ENCODE measurements around the gene IER3.

The IER3 gene

GRCh38 chr6:30744054-30744805 is at the start of gene IER3:
TSS of gene IER3 (minus strand) at chr6:30744547. CDS start at chr6:30744518, 29 bp downstream.
- in situ Hi-C loops (cut with MboI; ENCODE audit: low sequenced_read_pairs) = no loop called here

DNA sequence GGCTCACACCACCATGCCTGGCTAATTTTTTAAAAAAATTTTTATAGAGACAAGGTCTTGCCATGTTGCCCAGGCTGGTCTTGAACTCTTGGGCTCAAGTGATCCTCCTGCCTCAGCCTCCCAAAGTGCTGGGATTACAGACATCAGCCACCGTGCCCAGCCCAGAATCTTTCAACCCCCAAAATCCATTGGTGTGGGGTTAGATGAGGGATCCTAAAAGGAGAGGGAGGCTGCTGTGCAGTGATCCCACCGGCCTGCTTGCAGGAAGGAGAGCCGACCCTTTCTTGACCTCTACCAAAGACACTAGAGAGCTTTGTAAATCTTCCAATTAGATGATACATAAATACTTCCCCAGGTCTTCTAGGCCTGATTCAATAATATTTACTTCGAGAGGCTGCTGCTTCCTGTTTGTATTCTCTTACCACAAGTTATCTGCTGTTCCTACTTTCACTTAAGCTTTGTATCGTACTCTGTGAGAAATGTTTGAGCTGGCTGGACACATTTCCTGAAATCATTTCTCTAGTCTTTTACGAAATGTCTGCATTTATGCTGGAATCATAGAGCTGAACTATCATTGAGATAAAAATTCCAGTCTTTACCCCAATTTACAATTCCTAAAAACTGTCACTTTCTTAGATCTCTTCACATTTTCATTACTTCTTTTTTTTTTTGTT is 49.3 kb upstream of the IER3 start:
- in situ Hi-C loops (cut with MboI; ENCODE audit: low sequenced_read_pairs) = no loop called here

DNA sequence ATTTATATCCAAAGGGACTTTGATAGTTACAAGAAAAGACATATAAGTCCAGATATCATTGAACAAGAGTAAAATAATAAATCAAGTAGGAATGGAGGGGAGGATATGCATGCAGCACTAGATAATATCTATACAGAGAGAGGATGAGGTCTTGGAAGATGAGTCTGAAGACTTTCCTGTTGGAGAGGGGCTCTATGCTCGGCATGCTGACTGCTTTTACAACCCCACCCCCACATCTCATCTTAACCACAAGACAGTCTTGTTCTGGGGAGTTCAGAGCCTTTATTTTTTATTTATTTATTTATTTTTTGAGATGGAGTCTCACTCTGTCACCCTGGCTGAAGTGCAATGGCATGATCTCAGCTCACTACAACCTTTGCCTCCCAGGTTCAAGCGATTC is 48.4 kb upstream of the IER3 start:
- in situ Hi-C loops (cut with MboI; ENCODE audit: low sequenced_read_pairs) = no loop called here

DNA sequence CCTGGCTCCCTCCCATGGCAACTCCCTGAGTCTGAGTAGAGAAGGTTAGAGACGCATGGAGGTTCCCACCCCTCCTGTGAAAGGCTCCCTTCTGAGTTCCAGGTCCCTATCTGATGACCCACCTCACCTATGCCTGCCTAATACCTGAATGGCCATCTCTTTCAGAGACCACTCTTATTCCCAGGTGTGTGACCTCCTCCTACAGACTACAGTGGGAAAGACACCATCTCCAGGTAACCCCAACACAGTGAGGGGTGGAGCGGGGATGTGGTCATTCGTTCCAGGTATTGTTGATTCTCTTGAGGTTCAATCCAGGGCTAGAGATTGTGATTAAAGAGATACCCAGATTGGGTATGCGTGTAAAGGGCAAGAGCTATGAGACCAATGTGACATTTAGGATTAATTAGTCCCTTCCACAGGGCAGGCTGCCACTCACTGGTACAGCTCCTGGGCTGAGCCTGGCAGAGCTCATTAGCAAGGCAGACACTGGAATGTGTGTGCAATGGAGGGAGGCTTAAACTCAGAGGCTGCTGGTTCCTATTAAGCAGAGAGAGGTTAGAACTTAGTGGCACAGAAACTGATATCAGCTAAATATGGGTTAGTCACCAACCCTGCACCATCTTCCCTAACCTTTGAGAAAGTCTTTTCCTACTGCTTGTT is 46.5 kb upstream of the IER3 start:
- in situ Hi-C loops (cut with MboI; ENCODE audit: low sequenced_read_pairs) = no loop called here

- in situ Hi-C loops (cut with MboI; ENCODE audit: low sequenced_read_pairs) = no loop called here
These were observed 45.3 kb upstream of the IER3 start for GRCh38 chr6:30789606-30790005.

DNA sequence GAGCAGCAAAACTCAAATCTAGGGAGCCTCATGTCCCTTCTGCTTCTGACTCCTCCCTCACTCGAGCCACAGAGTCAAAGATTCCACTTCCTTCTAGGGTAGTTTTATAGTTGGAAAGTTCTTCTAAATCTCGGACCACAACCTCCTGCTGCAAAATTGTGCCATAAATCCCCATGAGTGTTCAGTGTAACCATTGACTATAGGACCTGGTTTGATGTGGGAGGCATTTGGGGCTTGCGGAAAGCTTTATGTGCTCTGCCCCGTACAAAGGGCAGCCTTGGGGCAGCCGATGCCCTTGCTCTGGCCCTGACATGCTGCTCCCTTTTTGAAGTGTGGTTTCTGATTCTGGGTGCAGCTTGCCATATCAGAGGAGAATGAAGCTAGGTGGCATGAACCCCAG is 43.6 kb upstream of the IER3 start:
- in situ Hi-C loops (cut with MboI; ENCODE audit: low sequenced_read_pairs) = no loop called here

- in situ Hi-C loops (cut with MboI; ENCODE audit: low sequenced_read_pairs) = no loop called here
These were observed 38.2 kb upstream of the IER3 start for GRCh38 chr6:30782425-30783014.

DNA sequence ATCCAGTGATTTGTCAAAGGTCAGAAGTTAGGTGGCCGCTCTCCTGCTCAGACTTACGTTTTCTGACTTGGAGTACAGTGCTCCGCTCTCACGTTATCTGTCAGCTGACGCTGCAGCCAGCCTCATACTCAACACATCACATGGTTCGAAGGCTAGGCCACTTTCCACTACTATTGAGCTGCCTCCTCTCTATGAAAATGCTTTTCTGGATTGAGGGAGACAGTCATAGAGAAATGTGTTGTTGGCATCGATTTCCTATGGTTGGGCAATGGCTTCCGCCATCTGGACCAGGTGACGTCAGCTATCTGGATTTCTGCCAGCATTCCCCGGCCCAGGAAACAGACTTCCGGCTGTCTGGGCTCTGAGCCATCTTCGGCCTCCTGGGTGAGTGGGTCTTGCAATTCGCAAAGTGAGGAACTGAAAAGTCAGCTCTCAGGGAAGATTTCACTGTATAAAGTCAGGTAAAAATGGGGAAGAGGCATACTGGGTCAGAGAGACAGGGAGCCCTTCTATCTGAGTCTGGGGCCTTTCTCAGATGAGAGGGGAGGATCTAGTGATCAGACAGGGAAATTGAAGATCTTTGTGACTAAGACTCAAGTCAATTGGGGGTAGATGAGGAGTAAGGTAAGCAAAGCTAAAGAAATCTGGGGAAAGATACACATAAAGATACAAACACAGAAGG is 37.5 kb upstream of the IER3 start:
- in situ Hi-C loops (cut with MboI; ENCODE audit: low sequenced_read_pairs) = no loop called here

DNA sequence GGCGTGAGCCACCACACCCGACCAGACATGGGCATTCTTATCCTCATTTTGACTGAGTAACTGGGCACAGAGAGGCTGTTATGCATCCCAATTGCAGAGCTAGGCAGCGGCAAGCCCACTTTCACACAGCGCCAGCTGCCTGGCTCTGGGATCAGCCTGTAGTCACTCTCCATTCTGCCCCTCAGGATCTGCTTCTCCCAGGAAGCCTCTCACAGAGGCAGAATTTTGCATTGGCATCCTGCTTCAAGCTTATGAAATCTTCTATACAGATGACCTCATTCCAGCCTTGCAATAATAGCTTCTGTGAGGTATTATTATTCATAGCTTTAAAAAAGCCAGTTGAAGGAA is 37.0 kb upstream of the IER3 start:
- in situ Hi-C loops (cut with MboI; ENCODE audit: low sequenced_read_pairs) = no loop called here

DNA sequence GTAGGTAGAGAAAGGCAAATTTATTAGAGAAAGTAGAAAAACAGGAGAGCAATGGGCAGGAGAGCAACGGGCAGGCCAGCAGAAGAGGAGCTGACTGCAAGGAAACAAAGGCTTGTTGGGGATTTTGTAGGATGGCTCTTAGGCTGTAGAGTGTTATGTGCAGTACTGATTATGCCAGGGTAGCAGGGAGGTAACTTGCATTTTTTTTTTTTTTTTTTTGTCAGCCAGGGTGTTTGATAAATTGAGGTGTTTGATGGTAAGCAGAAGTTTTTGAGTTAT is 36.2 kb upstream of the IER3 start:
- in situ Hi-C loops (cut with MboI; ENCODE audit: low sequenced_read_pairs) = no loop called here

GRCh38 chr6:30779850-30780641 is 35.7 kb upstream of the IER3 start:
- in situ Hi-C loops (cut with MboI; ENCODE audit: low sequenced_read_pairs) = no loop called here

- in situ Hi-C loops (cut with MboI; ENCODE audit: low sequenced_read_pairs) = no loop called here
These were observed 33.8 kb upstream of the IER3 start for GRCh38 chr6:30778001-30778635.

DNA sequence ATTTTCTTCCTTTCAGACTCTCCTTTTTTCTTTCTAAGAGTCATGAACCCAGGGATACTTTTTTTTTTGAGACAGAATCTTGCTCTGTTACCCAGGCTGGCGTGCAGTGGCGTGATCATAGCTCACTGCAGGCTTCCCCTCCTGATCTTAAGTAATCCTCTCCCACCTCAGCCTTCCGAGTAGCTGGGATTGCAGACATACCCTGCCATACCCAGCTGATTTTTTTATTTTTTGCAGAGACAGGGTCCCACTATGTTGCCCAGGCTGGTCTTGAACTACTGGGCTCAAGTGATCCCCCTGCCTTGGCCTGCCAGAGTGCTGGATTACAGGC is 32.8 kb upstream of the IER3 start:
- in situ Hi-C loops (cut with MboI; ENCODE audit: low sequenced_read_pairs) = no loop called here

- in situ Hi-C loops (cut with MboI; ENCODE audit: low sequenced_read_pairs) = no loop called here
These were observed 32.2 kb upstream of the IER3 start for GRCh38 chr6:30776390-30777154.

GRCh38 chr6:30775104-30775503 is 30.8 kb upstream of the IER3 start:
- in situ Hi-C loops (cut with MboI; ENCODE audit: low sequenced_read_pairs) = no loop called here

GRCh38 chr6:30774701-30775100 is 30.4 kb upstream of the IER3 start:
- in situ Hi-C loops (cut with MboI; ENCODE audit: low sequenced_read_pairs) = no loop called here

GRCh38 chr6:30770592-30770991 is 26.2 kb upstream of the IER3 start:
- in situ Hi-C loops (cut with MboI; ENCODE audit: low sequenced_read_pairs) = no loop called here

GRCh38 chr6:30769853-30770524 is 25.6 kb upstream of the IER3 start:
- in situ Hi-C loops (cut with MboI; ENCODE audit: low sequenced_read_pairs) = no loop called here

Data from HL-60/S4 treated with retinoic acid at 250 ng/mL for 4 days and 3 days (cell line).